BE2C (cell line): ENCODE measurements around the gene ERICH3.

ENCODE experiments used
- DNase-seq: peaks from one replicate; pipeline ENCODE4 v3.0.0-alpha.2; 2020
- H3K27me3 ChIP-seq: fragments of 250-450 bp; sonication (Bioruptor Pico); 2 replicates; pipeline ENCODE4 v1.5.1; 2020; ENCODE audit warnings: mild to moderate bottlenecking
- H3K36me3 ChIP-seq: fragments of 250-450 bp; sonication (Bioruptor Pico); 2 replicates; pipeline ENCODE4 v1.5.1; 2020; ENCODE audit warnings: mild to moderate bottlenecking
- H3K4me1 ChIP-seq: fragments of 250-450 bp; sonication (Bioruptor Pico); 2 replicates; pipeline ENCODE4 v1.5.1; 2020
- H3K4me3 ChIP-seq: 2 replicates; pipeline ENCODE4 v1.5.1; 2011; ENCODE audit warnings: low read depth, low read length
- H3K9me3 ChIP-seq: fragments of 250-450 bp; sonication (Bioruptor Pico); 2 replicates; pipeline ENCODE4 v1.5.1; 2020
- CTCF ChIP-seq: IDR thresholded peaks from 2 replicates; pipeline ENCODE4 v1.5.1; 2012; ENCODE audit warnings: mild to moderate bottlenecking, low read depth, low read length

Gene ERICH3

GRCh38 chr1:74613894-74614293, 59.7 kb downstream of the ERICH3 start:
- Histone ChIP-seq H3K4me3 (no peak overlapping the region), H3K4me1 (peaks cover 8% of the 10 kb centered on the region), H3K9me3 (no peaks in the 10 kb centered on the region), H3K27me3 (no peaks in the 10 kb centered on the region), H3K36me3 (no peaks in the 10 kb centered on the region)
- DNase-seq = no peak
- TF ChIP-seq CTCF = no peak

- Histone ChIP-seq H3K4me3 (no peak overlapping the region), H3K9me3 (no peaks in the 10 kb centered on the region), H3K36me3 (no peaks in the 10 kb centered on the region), H3K4me1 (peaks cover 8% of the 10 kb centered on the region), H3K27me3 (no peaks in the 10 kb centered on the region)
- DNase-seq = no peak
- no peak for TF ChIP-seq CTCF
Observed at GRCh38 chr1:74611887-74612286, 61.7 kb downstream of the ERICH3 start.

- no peaks in the 10 kb centered on the region for H3K27me3 ChIP-seq
- peaks cover 8% of the 10 kb centered on the region for H3K4me1 ChIP-seq
- no peaks in the 10 kb centered on the region for H3K9me3 ChIP-seq
- DNase-seq = no peak
- H3K4me3 ChIP-seq = no peak overlapping the region
- TF ChIP-seq CTCF = no peak
- no peaks in the 10 kb centered on the region for H3K36me3 ChIP-seq
Observed at GRCh38 chr1:74610961-74611360, 62.6 kb downstream of the ERICH3 start.

- no peaks in the 10 kb centered on the region for H3K9me3 ChIP-seq
- no peak overlapping the region for H3K4me3 ChIP-seq
- DNase-seq = no peak
- peaks cover 8% of the 10 kb centered on the region for H3K4me1 ChIP-seq
- H3K27me3 ChIP-seq = no peaks in the 10 kb centered on the region
- no peaks in the 10 kb centered on the region for H3K36me3 ChIP-seq
- TF ChIP-seq CTCF = no peak
Observed at GRCh38 chr1:74609810-74610371, 63.7 kb downstream of the ERICH3 start.

GRCh38 chr1:74596717-74597116, 76.9 kb downstream of the ERICH3 start:
- H3K4me1 ChIP-seq = peaks cover 6% of the 10 kb centered on the region; the same call in 1 of the 2 replicates
- H3K27me3 ChIP-seq = no peaks in the 10 kb centered on the region

More at GRCh38 chr1:74596717-74597116, 76.9 kb downstream of the ERICH3 start:
- no peaks in the 10 kb centered on the region for H3K9me3 ChIP-seq
- H3K36me3 ChIP-seq = no peaks in the 10 kb centered on the region
- no peak overlapping the region for H3K4me3 ChIP-seq
- no peak for TF ChIP-seq CTCF
- DNase-seq = no peak
